HG03025 (cell line): ENCODE data around the gene SRXN1.
A peak's percentile ranks its signal among the peaks of the same experiment; 100 is the strongest.
"Not testable (repeated sequence)": the region's sequence is repeated elsewhere in the genome, so short reads cannot be mapped to it uniquely, and the experiment has no call there.

ENCODE experiments used
- ATAC-seq: cut with Tn5 transposase; IDR thresholded peaks from one replicate; pipeline ENCODE4 v1.9.1; 2021; ENCODE audit warnings: mild to moderate bottlenecking, moderate library complexity; ENCODE audit not compliant: unreplicated experiment, low FRiP score

SRXN1 gene

DNA sequence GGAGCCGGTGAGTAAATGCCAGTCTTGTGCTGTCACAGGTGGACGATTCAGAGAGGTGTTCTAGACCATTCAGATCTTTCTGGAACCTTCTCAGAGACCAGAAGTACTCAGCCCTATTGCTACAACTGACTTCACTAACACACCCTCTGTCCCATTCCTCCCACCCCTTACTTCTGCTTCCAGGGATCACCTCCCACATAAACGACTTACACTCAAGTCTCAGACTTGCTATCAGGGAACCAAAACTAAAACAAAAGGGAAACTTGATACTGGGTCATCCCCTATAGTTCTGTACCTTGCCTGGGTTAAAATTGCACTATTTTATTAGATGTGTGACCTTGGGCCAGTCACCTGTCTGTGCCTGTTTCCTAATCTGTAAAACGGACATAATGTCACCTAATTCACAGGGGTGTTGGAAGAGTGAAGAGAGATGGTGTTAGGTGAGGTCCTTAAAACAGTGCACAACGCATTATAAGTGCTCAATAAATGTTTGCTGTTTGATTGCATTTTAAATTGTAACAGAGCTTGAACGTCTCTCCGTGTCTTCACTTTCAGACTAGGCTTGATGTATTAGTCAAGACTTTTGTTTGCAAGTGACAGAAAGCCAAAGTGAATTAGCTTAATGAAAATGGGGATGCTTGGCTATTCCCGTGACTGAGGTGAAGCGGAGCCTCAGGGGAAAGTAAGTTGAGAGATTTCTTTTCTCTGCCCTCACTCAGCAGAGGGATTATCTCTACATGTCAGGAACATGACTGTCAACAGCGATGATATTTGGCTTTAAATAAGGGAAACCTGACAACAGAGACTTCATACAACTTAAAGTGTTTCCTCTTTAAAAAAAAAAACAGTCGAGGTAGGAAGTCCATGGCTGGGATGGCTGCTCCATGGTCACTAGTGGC lies 3.0 kb upstream of the SRXN1 start:
- ATAC-seq, result no peak

DNA sequence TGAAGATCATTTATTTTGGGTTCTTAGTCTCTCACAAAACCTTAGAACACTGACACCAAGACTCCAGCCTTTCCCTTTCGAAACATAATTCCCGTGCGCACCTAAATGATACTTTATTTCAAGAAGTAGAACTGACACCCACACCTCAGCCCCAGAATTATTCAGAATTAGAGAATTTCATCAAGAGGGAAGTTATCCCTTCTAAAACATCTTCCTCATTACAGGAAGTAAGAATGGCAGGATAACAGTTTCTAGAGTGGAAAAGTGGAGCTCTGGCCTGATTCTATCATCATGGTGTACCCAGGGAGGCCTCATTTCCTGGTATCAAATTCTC lies 1.4 kb upstream of the SRXN1 start:
- ATAC-seq, result no peak

DNA sequence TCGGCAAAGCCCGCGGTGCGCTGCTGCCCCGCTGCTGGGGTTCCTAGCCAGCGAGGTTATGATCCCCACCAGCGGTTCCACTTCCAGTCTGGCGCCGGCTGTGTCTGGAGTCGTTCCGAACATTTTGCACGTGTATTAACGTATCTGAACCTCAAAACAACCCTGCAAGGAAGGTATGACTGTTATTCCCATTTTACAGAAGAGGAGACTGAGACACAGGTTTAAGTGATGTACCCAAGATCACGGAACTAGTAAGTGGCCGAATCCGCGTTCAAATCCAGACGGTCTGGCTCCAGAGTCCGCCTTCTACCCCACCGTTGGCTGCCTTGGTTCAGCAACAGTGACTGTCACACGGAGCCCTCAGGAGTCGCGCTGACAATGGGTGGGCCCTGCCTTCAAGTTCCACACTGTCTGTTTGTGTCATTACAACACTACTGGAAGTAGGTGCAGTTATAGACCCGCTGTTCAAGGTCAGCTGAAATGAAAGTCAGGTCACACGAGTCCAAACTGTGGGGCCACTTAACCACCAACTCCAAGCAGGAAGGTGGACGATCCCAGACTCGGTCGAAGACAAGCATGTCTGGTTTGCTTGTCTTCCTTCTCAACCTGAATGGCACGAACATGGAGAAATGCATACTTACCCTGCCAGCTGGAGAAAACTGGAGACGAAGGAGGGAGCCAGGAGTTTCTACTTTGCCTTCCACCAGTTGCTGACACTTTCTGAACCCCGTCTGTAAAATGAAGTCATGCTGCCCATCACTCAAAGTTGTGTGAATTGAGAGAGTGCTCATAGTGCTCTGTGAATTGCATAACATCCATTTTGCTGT lies 803 bp upstream of the SRXN1 start:
- no peak for ATAC-seq

DNA sequence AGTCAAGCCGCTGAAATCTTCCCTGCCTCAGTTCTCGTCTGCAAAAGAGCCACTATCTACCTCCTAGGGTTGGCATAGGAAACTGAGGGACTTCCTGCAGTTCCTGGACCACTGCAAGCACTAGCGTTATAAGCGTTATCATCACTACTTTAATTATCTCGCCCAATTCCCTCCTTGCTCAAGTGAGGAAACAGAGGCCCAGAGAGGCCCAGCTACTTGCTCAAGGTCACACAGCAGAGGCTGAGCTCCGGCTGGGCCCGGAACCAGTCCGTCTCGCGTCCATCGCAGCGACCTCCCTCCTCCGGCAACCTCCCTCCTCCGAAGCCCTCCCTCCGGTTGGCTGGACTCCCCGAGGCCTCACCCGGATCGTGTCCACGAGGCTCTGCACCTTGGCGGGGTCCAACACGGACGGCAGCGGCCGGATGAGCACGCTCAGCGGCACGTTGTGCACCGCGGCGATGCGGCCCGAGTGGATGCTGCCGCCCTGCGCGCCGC lies 338 bp downstream of the SRXN1 start:
- ATAC-seq, result peak; percentile 11

DNA sequence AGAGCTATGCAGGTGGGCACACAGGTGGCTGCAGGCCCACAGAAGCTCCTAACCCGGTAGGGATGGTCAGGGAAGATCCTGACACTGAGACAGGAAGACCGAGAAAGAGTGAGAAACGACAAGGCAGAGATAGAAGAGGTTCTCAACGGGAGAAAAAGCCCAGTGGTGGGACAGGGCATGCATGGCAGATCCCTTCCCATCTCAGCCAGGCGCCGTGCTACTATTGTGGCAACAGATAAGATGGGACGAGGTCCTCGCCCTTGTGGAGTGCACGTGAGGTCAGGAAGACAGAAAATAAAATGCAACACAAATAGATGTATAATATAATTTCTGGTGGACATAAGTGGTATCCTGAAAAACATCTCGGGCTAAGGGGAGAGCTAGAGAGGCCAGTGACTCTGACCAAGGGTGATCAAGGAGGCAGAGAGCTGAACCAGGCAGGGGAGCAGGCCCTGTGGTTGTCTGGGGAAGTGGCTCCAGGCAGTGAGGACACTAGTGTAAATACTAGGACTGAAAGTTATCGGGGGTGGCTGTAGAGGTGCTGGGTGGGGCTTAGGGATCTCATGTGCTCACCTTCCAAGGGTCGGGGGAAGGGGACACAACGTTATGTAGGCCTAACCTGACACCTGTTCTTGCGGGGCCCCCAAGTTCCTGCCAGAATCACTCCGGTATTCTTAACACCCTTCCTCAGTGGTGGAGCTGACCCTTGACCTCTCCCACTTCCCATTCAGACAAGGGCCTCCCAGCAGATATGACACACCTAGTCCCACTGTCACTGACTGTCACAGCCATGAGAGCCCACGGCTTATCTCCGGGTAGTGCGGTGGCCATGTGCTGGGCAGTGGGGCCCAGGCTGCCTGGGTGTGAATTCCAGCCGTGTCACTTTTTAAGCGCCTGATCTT lies 1.0 kb downstream of the SRXN1 start:
- ATAC-seq, result no peak

DNA sequence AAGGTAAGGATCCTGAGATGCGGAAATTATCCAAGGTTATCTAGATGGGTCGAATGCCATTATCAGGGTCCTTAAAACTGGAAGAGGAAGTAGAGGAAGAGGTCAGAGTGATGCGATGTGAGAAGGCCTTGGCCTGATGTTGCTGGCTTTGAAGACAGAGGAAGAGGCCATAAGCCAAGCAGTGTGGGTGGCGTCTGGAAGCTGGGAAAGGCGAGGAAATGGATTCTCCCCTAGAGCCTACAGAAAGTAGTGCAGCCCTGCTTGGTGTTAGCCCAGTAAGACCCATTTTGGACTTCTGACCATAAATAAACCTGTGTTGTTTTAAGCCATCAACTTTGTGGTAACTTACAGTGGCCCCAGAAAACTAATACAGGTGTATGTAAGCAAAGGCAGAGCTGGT lies 2.0 kb downstream of the SRXN1 start:
- ATAC-seq, result no peak

DNA sequence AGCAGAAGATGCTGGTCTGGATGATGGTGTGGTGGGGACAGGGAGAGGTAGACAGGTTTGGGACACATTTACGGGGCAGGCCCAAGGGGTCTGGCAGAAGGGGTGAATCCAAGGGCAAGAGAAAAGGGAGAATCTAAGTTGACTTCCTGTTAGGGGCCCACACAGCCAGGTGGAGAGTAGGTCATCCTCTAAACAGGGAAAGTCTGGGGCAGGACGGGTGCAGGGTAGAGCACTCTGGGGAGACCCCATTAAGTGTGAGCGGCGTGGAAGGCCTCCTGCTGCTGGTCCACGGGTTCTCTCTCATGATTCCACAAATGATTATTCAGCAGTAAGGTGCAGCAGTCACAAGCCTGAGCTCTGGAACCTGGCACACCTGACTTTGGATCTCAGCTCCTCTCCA lies 2.7 kb downstream of the SRXN1 start:
- no peak for ATAC-seq

DNA sequence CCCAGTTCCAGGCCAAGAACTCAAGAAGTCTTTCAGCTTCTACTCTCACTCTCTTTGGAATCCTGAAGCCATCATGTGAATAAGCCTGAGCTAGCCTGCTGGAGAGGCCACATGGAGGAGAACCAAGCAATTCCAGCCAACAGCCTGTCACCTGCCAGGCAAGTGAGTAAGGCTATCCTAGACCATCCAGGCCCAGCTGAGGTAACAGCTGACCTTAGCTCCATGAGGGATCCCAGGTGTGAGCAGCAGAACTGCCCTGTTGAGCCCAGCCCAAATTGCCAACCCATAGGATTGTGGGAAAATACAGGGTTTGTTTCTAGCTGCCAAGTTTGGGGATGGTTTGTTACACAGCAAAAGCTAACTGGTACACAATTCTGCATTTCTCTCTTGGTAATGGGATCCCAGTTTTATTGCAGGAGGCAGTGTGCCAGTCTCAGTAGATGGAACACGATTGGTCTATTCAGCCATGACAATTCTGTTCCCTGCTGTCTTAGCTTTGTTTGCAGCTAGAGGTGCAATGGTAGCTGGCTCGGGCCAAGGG lies 5.5 kb downstream of the SRXN1 start:
- no peak for ATAC-seq

DNA sequence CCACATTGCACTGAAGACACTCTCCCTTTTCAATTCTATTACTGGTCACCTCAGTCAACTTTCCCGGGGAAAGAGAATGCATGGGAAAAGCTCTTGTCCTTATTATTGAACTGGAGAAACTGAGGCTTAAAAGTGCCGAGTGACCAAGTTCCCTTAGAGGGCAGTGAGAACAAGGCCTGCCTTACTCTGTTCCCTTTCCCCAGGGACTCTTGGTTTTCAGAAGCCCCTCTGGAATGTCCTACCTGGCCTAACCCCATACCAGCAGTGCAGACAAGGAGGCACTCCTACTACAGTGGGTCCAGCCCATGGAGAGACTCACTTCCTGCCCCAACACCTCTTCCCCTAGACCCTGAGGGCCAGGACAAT lies 6.1 kb downstream of the SRXN1 start:
- ATAC-seq, result no peak

DNA sequence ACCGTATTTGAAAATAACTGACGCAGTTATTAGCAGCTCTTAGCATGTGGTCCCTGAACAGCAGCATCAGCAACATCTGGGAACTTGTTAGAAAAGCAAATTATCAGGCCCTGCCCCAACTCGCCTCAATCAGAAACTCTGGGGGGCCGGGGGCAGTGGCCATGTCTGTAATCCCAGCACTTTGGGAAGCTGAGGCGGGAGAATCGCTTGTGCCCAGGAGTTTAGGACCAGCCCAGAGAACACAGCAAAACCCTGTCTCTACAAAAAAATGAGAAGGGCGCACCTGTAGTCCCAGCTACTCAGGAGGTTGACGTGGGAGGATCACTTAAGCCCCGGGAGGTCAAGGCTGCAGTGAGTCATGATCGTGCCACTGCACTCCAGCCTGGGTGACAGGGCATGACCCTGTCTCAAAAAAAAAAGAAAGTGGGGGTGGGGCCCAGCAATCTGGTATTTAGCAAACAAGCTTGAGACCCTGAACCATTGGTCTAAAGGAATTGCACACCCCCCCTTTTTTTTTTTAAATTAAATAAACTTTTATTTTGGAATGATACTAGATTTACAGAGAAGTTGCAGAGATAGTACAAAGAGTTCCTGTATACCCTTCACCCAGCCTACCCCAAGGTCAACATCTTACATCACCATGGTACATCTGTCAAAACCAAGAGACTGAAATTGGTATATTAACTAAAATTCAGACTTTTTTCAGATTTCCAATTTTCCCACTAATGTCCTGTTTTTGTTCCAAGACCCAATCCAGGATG lies 6.7 kb downstream of the SRXN1 start:
- no peak for ATAC-seq

DNA sequence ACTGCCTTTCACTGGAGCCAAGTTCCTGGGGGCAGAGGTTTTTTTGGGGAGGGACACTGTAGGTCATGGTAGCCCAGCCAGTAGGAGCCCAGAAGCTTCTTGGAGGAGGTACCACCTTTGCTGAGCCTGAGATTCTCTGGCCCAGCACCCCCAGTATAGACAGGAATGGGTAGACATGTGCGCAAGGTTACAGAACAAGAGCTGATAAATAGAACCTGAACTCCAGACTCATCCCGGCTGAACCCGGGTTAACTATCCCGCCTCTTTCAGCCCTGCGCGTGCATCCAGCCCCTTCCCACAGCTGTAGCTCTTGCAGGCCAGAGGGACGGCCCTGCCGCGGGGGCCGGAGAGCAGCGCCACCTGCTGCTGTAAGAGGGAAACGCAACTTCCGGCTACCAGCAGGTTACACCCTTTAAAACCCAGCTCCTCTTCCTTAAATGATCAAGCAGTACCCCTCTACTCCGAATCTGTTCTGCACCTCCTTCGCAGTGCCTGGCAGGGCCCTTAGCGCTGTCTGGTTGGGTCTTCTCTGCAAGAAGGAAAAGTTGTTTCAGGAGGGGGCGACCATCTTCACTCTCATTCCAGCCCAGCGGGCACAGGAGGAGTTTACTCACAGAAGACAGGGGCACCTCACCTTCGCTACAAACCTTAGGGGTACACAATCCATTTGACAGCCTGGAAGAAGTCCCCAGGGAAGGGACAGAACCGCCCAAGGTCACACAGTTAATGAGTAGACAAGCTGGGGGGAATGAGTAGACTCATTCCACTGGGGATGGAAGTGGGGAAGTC lies 7.5 kb downstream of the SRXN1 start:
- ATAC-seq, result no peak

DNA sequence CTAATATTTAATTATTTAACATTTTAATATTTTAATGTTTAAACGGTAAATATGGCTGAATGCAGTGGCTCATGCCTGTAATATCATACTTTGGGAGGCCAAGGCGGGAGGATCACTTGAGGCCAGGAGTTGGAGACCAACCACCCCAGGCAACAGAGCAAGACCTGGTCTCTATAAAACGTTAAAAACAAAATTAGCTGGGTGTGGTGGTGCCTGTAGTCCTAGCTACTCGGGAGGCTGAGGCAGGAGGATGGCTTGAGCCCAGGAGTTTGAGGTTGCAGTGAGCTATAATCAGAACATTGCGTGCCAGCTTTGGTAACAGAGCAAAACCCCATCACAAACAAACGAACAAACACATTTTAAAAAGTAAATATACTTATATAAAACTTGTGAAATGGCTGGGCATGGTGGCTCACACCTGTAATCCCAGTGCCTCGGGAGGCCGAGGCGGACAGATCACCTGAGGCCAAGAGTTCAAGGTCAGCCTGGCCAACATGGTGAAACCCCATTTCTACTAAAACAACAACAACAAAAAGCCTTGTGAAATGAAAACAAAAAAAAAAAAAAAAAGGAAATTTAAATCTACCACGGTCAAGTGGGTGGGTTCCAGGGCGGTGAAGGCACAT lies 8.2 kb downstream of the SRXN1 start:
- no peak for ATAC-seq

DNA sequence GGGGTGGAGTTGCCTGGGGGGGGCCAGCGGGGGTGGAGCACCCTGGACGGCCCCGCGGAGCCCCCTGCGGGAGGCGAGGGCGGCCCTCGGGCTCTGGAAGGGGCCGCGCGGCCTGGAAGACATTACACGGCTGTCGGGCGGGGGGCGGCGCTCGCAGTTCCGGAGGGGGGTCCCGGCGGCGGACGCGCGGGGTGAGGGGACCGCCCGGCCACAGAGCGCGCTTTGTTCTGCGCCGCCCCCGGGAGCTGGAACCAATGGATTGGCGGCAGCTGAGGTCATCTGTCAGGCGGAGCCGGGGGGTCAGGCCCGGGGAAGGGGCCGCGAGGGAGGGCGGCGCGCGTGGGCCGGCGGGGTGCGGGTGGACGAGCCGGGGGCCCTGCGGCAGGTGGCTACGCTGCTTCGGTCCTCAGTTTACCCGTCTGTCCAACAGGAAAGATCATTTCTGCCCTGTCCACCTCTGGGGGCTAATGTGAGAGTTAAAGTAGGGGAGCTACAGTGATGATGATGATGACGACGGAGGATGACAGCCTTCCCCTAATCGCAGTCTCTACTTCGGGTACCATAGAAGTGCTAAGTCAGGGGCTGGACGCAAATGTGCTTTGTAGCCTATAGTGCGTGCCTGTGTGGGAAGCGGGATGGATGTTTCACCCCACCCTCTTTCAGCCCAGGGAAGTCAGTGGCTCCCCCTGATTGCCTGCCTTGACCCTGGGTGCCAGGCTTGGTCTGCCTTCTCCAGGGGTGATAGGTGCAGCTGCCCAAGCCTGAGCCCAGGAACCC lies 10.4 kb downstream of the SRXN1 start:
- no peak for ATAC-seq

DNA sequence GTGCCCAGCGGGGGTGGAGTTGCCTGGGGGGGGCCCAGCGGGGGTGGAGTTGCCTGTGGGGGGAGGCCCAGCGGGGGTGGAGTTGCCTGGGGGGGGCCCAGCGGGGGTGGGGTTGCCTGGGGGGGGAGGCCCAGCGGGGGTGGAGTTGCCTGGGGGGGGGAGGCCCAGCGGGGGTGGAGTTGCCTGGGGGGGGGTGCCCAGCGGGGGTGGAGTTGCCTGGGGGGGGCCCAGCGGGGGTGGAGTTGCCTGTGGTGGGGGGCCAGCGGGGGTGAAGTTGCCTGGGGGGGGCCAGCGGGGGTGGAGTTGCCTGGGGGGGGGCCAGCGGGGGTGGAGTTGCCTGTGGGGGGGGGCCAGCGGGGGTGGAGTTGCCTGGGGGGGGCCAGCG lies 11.0 kb downstream of the SRXN1 start:
- not testable (repeated sequence) for ATAC-seq

DNA sequence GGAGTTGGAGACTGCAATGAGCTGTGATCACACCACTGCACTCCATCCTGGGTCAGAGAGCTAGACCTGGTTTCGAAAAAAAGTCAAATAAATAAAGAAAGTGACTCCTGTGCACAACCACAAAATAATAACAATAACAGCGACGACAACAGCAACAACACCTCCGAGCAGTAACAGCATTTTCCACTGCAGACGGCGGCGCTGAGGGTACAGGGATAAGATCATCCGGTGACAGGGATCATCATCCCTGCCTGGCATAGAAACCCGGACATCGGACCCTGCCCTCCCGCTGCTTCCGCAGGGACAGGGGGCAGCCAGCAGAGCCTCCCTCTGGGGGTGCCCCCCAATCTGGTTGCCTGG lies 11.5 kb downstream of the SRXN1 start:
- ATAC-seq, result no peak

DNA sequence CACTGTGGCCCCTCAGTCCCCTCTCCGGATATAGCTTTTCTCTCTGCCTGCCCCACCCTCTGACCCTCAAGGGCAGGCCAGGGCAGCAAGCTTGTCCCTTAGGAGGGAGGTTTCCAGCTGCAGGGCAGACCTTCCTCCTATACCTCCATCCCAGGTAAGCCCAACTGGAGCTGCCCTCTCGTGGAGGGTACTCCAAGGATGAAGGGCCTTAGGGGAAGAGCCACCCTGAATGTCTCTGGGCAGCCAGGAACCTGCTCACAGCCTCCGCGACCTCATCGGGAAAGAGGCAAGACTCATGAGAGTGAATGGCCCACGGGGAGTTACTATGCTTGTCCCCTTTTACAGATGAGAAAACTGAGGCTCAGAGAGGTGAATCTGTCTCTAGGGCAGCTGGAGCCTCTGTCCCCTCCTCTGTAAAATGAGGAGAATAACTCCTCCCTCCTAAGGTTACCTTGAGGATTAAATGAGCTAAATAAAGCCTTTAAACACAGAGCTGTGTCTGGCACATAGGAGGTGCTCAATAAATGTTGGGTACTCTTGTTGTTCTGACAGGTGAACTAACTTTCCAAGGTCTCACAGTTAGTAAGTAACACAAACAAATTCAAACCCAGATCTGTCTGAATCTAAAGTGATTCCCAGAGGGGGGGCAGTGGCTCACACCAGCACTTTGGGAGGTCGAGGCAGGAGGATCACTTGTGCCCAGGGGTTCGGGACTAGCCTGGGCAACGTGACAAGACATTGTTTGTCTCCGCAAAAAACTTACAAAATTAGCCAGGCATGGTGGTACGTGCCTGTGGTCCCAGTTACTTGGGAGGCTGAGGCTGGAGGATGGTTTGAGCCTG lies 12.1 kb downstream of the SRXN1 start:
- ATAC-seq, result no peak

DNA sequence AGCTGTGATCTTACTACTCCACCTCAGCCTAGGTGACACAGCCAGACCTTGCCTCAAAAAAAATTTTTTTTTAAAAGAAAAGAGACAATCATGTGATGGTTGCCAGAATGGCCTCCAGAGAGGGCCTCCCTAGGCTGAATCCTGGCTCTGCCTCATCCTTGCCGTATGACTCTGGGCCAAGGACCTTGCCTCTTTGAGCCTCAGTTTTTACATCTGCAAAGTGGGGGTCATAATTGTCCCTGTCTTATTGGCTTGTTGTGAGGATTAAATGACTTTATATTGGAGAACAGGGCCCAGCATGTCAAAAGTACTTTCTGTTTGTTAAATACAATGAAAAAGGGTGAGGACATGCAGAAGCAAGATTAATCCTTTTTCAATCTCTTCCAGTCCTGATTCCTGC lies 14.4 kb downstream of the SRXN1 start:
- no peak for ATAC-seq
